HCT116 (cell line): ENCODE data around the gene SRCAP. TPM values are rescaled to one million over a fixed set of nuclear protein-coding genes. Genes with fewer than 3 reads are reported as not detected.

ENCODE experiments used
- ATAC-seq: fragments of 200-7000 bp; cut with Tn5 transposase; 2 replicates; pipeline ENCODE4 v1.9.1; 2020; ENCODE audit warnings: mild to moderate bottlenecking, moderate library complexity
- BruUV-seq: library from RNA; stranded (reverse); fragments of 400-500 nt; replicated peaks from 2 replicates; lab custom pipeline; 2021; lab: Mats Ljungman, UMichigan
- CTCF ChIA-PET: fragments of 300-600 bp; sonication (Branson Sonifier 250); formaldehyde crosslinking; loops from one replicate; lab custom pipeline; 2021; ENCODE audit warnings: antibody characterized with exemption; lab: Charles Lee
- POLR2A ChIA-PET: fragments of 300-600, 350-600 bp; sonication (Branson Sonifier 250); formaldehyde crosslinking; loops from one replicate; lab custom pipeline; 2021; ENCODE audit warnings: antibody characterized with exemption; lab: Charles Lee
- RAD21 ChIA-PET, 2 experiments: fragments of 300-600 bp; sonication (Branson Sonifier 250); formaldehyde crosslinking; loops; one replicate each; lab custom pipeline; 2023; ENCODE audit warnings: low total read pairs in 2 of 2; ENCODE audit not compliant: uncharacterized antibody in 2 of 2, unreplicated experiment in 2 of 2, low non-redundant PET in 1 of 2; lab: Charles Lee
- DNase-seq: peaks from one replicate; pipeline ENCODE4 v3.0.0-alpha.2; 2010; ENCODE audit warnings: low read depth, low spot score
- H2AFZ ChIP-seq: fragments of 200-600 bp; shearing (Covaris generic), sonication (generic); 2 replicates; pipeline ENCODE4 v1.6.1; 2017; ENCODE audit warnings: low read depth, mixed run types, mixed read lengths, antibody characterized with exemption, low read length; ENCODE audit not compliant: poor library complexity, severe bottlenecking
- H3K27ac ChIP-seq: 2 replicates; pipeline ENCODE4 v1.5.1; 2012; ENCODE audit warnings: low read depth, low read length
- H3K27me3 ChIP-seq: fragments of 200-600 bp; sonication (generic); 2 replicates; pipeline ENCODE4 v1.6.1; 2016; ENCODE audit warnings: mixed run types, low read length, mixed read lengths; ENCODE audit not compliant: insufficient read depth
- H3K36me3 ChIP-seq, 2 experiments: fragments of 200-500 bp in 1 of 2; fragments of 200-600 bp in 1 of 2; sonication (Bioruptor generic) in 1 of 2; sonication (generic) in 1 of 2; 2 replicates each; pipeline versions ENCODE4 v1.5.1 to v1.6.1; 2014 to 2016; ENCODE audit warnings: low read length in 2 of 2, inconsistent platforms in 1 of 2, mixed read lengths in 1 of 2, mixed run types in 1 of 2; ENCODE audit not compliant: insufficient read depth in 2 of 2, control insufficient read depth in 1 of 2
- H3K4me1 ChIP-seq, 2 experiments: fragments of 200-600 bp in 1 of 2; sonication (generic) in 1 of 2; 2 replicates each; pipeline versions ENCODE4 v1.5.1 to v1.6.1; 2012 to 2017; ENCODE audit warnings: low read length in 2 of 2, inconsistent platforms in 1 of 2, mild to moderate bottlenecking in 1 of 2, mixed read lengths in 1 of 2, mixed run types in 1 of 2, moderate library complexity in 1 of 2; ENCODE audit not compliant: insufficient read depth in 2 of 2, control insufficient read depth in 1 of 2
- H3K4me2 ChIP-seq: fragments of 200-600 bp; sonication (generic); 2 replicates; pipeline ENCODE4 v1.6.1; 2017; ENCODE audit warnings: mixed run types, low read length, mixed read lengths
- H3K4me3 ChIP-seq, 2 experiments: fragments of 200-600 bp in 1 of 2; sonication (generic) in 1 of 2; replicated peaks in 1 of 2; 2 replicates each; pipeline ENCODE4 v1.5.1; 2011 to 2016; ENCODE audit warnings: low read length in 2 of 2, control low read depth in 1 of 2, low read depth in 1 of 2, mild to moderate bottlenecking in 1 of 2, mixed read lengths in 1 of 2, mixed run types in 1 of 2
- H3K79me2 ChIP-seq: fragments of 200-600 bp; sonication (generic); 2 replicates; pipeline ENCODE4 v1.6.1; 2017; ENCODE audit warnings: mild to moderate bottlenecking, mixed run types, low read length, moderate library complexity, mixed read lengths; ENCODE audit not compliant: insufficient read depth
- H3K9ac ChIP-seq: fragments of 200-600 bp; sonication (generic); 2 replicates; pipeline ENCODE4 v1.6.1; 2016; ENCODE audit warnings: low read length, mixed read lengths
- H3K9me2 ChIP-seq: fragments of 200-600 bp; sonication (generic), shearing (Covaris generic); 2 replicates; pipeline ENCODE4 v1.6.1; 2017; ENCODE audit warnings: mixed run types, mild to moderate bottlenecking, moderate library complexity; ENCODE audit not compliant: insufficient read depth
- H3K9me3 ChIP-seq, 2 experiments: fragments of 200-500 bp in 1 of 2; fragments of 200-600 bp in 1 of 2; sonication (Bioruptor generic) in 1 of 2; sonication (generic) in 1 of 2; 2 replicates each; pipeline ENCODE4 v1.6.1; 2014 to 2017; ENCODE audit warnings: low read length in 2 of 2, mixed read lengths in 2 of 2, inconsistent platforms in 1 of 2, low read depth in 1 of 2, mild to moderate bottlenecking in 1 of 2, mixed run types in 1 of 2, moderate library complexity in 1 of 2; ENCODE audit not compliant: control insufficient read depth in 1 of 2, insufficient read depth in 1 of 2
- H4K20me1 ChIP-seq: fragments of 200-600 bp; sonication (generic), shearing (Covaris generic); 2 replicates; pipeline ENCODE4 v1.6.1; 2017; ENCODE audit warnings: mixed run types, mild to moderate bottlenecking, moderate library complexity; ENCODE audit not compliant: insufficient read depth
- ATF3 ChIP-seq: IDR thresholded peaks from 2 replicates; pipeline ENCODE4 v1.6.1; 2012
- CEBPB ChIP-seq: IDR thresholded peaks from 2 replicates; pipeline ENCODE4 v1.6.1; 2012; ENCODE audit warnings: low read depth
- FOSL1 ChIP-seq: IDR thresholded peaks from 2 replicates; pipeline ENCODE4 v1.6.1; 2012; ENCODE audit warnings: low read depth
- POLR2A ChIP-seq: IDR thresholded peaks from 2 replicates; pipeline ENCODE4 v1.7.0; 2011; ENCODE audit warnings: borderline replicate concordance; ENCODE audit not compliant: insufficient read depth, insufficient read length; ENCODE audit errors: extremely low read depth
- REST ChIP-seq: IDR thresholded peaks from 2 replicates; pipeline ENCODE4 v1.6.1; 2012; ENCODE audit warnings: low read depth
- ZFX ChIP-seq: fragments of 450-650 bp; IDR thresholded peaks from 2 replicates; pipeline ENCODE4 v1.6.1; 2017
- intact Hi-C: fragments of 100-400 bp; cut with micrococcal nuclease; formaldehyde crosslinking; loops from 2 replicates; pipeline ENCODE4 v1.10.0; 2022
- total RNA-seq: library from RNA; stranded (reverse); gene quantifications from one replicate; pipeline ENCODE4 v1.2.1, GENCODE V29; 2021; ENCODE audit not compliant: unreplicated experiment
- TF ChIP-seq, protein P1 (sequence below), 3 experiments: fragments of 200-600 bp in 1 of 3; sonication (generic) in 1 of 3; IDR thresholded peaks in 2 of 3; conservative IDR thresholded peaks in 1 of 3; 2 replicates each; pipeline ENCODE4 v1.5.1; 2012 to 2017; ENCODE audit warnings: low read depth in 2 of 3, low read length in 2 of 3, antibody characterized with exemption in 1 of 3, borderline replicate concordance in 1 of 3, control low read depth in 1 of 3, mild to moderate bottlenecking in 1 of 3, mixed read lengths in 1 of 3, mixed run types in 1 of 3, moderate library complexity in 1 of 3; ENCODE audit not compliant: insufficient read depth in 1 of 3

The SRCAP gene
- total RNA-seq, 1 experiment from 2014 or later, result 59.6 TPM

DNA sequence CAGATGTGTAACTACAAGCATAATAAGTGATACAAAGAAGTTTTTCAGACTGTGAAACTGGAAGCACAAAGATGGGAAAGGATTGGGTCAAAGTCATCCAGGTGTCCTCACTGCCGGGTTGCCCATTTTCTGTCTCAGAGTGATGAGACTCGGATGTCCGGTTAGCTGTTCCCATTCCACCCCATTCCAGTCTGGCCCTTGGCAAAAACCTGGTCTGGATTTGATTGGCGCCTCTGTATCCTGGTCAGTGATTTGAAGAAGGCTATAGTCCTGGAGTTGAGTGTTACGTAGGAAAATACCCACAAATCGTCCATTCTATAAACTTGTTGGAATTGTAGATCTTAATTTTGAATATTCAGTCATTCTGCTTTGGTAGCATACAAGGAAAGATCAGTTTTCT is 29.4 kb downstream of the SRCAP start (continued):
- no peak for TF ChIP-seq REST
- TF ChIP-seq ATF3, result no peak
- no peak for TF ChIP-seq CEBPB

DNA sequence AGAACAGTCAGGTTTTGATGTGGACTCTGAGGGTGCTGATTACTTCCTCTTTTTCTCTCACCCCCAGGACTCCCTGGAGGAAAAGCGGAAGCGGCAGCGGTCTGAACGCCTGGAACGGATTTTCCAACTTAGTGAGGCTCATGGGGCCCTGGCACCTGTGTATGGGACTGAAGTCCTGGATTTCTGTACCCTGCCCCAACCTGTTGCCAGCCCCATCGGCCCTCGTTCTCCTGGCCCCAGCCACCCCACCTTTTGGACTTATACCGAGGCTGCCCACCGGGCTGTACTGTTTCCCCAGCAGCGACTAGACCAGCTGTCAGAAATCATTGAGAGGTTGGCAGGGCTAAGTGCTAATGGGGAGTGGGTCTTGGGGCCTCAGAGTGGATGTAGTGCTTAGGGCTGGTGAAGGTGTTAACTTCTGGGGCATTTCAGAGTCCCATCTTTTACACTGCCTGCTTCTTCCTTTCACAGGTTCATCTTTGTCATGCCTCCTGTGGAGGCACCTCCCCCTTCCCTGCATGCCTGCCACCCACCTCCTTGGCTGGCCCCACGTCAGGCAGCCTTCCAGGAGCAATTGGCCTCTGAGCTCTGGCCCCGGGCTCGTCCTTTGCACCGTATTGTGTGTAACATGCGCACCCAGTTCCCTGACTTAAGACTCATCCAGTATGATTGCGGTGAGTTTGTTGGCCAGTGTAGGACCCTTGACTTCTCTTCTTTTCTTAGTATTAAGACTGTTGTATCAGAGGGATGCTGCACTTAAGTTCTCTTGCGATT is 30.1 kb downstream of the SRCAP start:
- TF ChIP-seq POLR2A (no peak), ZFX (no peak), FOSL1 (no peak), CEBPB (no peak), ATF3 (no peak)
- TF ChIP-seq, protein P1, sequence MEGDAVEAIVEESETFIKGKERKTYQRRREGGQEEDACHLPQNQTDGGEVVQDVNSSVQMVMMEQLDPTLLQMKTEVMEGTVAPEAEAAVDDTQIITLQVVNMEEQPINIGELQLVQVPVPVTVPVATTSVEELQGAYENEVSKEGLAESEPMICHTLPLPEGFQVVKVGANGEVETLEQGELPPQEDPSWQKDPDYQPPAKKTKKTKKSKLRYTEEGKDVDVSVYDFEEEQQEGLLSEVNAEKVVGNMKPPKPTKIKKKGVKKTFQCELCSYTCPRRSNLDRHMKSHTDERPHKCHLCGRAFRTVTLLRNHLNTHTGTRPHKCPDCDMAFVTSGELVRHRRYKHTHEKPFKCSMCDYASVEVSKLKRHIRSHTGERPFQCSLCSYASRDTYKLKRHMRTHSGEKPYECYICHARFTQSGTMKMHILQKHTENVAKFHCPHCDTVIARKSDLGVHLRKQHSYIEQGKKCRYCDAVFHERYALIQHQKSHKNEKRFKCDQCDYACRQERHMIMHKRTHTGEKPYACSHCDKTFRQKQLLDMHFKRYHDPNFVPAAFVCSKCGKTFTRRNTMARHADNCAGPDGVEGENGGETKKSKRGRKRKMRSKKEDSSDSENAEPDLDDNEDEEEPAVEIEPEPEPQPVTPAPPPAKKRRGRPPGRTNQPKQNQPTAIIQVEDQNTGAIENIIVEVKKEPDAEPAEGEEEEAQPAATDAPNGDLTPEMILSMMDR (IDR thresholded peaks at IDR 0.05 in 2 of 3, conservative IDR thresholded peaks at IDR 0.05 in 1 of 3; ENCODE audit: borderline replicate concordance in 1 of 3, insufficient read depth in 1 of 3, low read depth in 2 of 3, low read length in 2 of 3), result no peak
- TF ChIP-seq, all 23 proteins: peak for 0
- Histone ChIP-seq H3K4me1 (no peaks in the 10 kb centered on the region), H3K27ac (no peak overlapping the region), H4K20me1 (no peaks in the 10 kb centered on the region), H3K4me2 (no peak overlapping the region), H3K27me3 (no peaks in the 10 kb centered on the region), H2AFZ (no peak overlapping the region), H3K9me3 (no peaks in the 10 kb centered on the region), H3K4me3 (no peak overlapping the region), H3K9me2 (no peaks in the 10 kb centered on the region), H3K36me3 (peaks cover 58 to 67% of the 10 kb centered on the region in 2 experiments; a peak in 3 of 4 replicates), H3K79me2 (peaks cover 44% of the 10 kb centered on the region), H3K9ac (no peak overlapping the region)
- DNase-seq (no peak), ATAC-seq (no peak)
- ChIA-PET CTCF (no interaction called here), RAD21 (no interaction called here), POLR2A (no interaction called here)
- intact Hi-C loops, result no loop called here
- BruUV-seq, result no TSS peak
